Memory B cell (primary cell): Measurements from ENCODE around the gene TSC1.
"Not testable (repeated sequence)": the region's sequence is repeated elsewhere in the genome, so short reads cannot be mapped to it uniquely, and the experiment has no call there.

ENCODE experiments used
- ATAC-seq: fragments of 150-1000 bp; cut with Tn5 transposase; 2 replicates; pipeline ENCODE4 v1.10.0; 2021; ENCODE audit warnings: low read depth, mild to moderate bottlenecking, moderate library complexity
- DNase-seq, 2 donors: peaks; one replicate each; pipeline ENCODE4 v3.0.0; 2022; ENCODE audit warnings: low spot score in 2 of 2
- H3K27ac Mint-ChIP-seq: one replicate; pipeline ENCODE4 v1.8.0; 2022; ENCODE audit warnings: mild to moderate bottlenecking, moderate library complexity, mixed read lengths
- H3K27me3 Mint-ChIP-seq: one replicate; pipeline ENCODE4 v1.8.0; 2022; ENCODE audit warnings: mixed read lengths
- H3K36me3 Mint-ChIP-seq: one replicate; pipeline ENCODE4 v1.8.0; 2022; ENCODE audit warnings: mild to moderate bottlenecking, mixed read lengths
- H3K4me1 Mint-ChIP-seq: one replicate; pipeline ENCODE4 v1.8.0; 2022; ENCODE audit warnings: mixed read lengths
- H3K4me3 Mint-ChIP-seq: one replicate; pipeline ENCODE4 v1.8.0; 2022; ENCODE audit warnings: mild to moderate bottlenecking, moderate library complexity, mixed read lengths
- H3K9me3 Mint-ChIP-seq: one replicate; pipeline ENCODE4 v1.8.0; 2022; ENCODE audit warnings: mixed read lengths

The TSC1 gene

DNA sequence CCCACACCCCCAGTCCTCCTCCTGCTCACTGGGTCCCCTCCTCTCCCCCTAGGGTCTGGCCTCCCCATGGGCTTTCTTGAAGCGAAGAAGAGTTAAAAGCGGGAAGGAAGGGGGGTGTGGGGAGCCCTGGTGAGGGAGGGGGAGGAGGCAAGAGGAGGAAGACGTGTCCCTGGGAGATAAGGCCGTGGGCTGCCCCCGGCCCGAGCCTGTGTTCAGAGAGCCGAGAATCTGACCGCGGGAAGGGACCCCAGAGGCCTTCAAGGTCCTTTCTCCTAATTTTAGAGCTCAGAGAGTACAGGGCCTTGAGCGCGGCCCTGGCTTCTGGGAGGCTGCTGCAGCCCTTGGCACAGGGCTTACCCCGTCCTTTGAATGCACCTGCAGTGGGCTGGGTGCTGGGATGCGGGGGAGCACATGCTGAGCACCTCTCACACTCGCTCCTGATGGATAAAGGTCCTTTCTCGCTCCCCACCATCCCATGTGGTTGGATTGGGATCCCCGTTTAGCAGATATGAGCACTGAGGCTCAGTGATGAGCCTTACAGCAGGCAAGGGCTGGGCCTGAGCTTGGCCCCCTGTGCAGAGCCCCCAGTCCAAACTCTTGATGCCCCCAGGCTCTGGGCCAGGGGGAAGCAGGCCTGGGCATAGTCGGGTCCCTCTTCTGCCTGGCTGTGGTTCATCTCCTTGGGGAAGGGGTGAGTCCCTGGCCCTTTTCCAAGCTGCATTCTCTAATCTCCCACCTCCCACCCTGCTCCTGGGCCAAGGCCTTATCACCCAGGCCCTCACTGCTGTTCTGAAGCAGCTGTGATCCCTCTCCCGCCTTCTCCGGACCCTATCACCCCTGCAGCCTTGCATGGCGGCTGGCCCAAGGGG, 40.0 kb upstream of the TSC1 start:
- Mint-ChIP-seq H3K4me1 (peaks cover 4% of the 10 kb centered on the region), H3K27ac (no peak overlapping the region), H3K27me3 (peaks cover 26% of the 10 kb centered on the region), H3K4me3 (no peak overlapping the region), H3K9me3 (no peaks in the 10 kb centered on the region), H3K36me3 (no peaks in the 10 kb centered on the region)
- ATAC-seq: no peak
- no peak for DNase-seq

DNA sequence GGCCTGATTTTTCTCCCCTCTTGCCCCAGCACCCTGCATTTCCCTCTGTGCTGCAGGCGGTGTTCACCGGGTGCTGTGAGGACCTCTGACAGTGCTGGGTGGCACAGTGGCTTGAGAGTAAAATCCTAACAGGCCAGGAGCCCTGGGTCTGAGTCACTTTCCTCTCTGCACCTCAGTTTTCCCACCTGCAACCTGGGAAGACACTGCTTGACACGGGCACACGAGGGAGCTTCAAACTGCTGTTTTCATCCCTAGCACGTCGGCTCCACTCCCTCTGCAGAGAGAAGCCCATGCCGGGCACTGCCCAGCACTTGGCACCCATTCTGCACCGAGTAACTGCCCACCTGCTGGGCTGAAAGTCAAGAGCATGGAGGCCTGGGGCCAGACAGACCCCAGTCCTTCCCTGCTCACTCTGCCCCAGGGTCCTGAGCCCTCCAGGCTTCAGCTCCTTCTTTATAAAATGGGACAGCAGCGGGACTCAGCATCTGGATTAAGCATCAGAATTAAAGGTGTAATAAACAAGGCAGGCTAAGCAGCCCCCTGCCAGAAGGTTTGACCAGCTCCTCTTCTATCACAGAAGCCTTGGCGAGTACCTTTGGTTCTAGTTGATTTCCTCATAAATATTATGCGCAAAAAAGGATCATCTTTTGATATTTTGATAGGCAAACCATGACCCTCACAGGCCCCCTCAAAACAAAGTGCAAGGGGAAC, 39.2 kb upstream of the TSC1 start:
- H3K27me3 Mint-ChIP-seq: peaks cover 26% of the 10 kb centered on the region
- no peak overlapping the region for H3K4me3 Mint-ChIP-seq
- H3K9me3 Mint-ChIP-seq: no peaks in the 10 kb centered on the region
- ATAC-seq (no peak), DNase-seq (no peak)
- no peaks in the 10 kb centered on the region for H3K36me3 Mint-ChIP-seq
- peaks cover 6% of the 10 kb centered on the region for H3K4me1 Mint-ChIP-seq
- H3K27ac Mint-ChIP-seq: no peak overlapping the region

DNA sequence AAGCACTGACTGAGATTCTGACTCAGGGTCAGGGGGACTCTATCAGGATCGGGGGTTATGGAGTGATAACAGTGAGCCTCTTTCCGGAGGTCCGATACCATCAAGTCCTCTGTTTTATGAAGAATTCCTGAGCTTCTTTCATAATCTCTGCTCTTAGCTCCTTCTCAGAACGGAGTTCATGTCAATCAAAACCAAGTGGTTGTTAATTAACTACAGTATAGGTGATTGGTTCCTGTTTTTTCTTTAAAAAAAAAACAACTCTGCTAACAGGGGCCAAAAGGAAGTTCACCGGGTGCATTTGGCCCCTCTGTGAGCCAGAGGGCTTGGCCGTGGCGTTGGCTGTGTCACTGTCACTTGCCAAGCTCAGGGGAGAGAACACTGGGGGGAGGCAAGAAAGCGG, 38.0 kb upstream of the TSC1 start:
- peaks cover 29% of the 10 kb centered on the region for H3K27me3 Mint-ChIP-seq
- H3K27ac Mint-ChIP-seq: no peak overlapping the region
- peak; percentile 60 for ATAC-seq
- H3K4me3 Mint-ChIP-seq: no peak overlapping the region
- H3K9me3 Mint-ChIP-seq: no peaks in the 10 kb centered on the region
- no peak for DNase-seq
- H3K36me3 Mint-ChIP-seq: no peaks in the 10 kb centered on the region
- H3K4me1 Mint-ChIP-seq: peaks cover 12% of the 10 kb centered on the region

DNA sequence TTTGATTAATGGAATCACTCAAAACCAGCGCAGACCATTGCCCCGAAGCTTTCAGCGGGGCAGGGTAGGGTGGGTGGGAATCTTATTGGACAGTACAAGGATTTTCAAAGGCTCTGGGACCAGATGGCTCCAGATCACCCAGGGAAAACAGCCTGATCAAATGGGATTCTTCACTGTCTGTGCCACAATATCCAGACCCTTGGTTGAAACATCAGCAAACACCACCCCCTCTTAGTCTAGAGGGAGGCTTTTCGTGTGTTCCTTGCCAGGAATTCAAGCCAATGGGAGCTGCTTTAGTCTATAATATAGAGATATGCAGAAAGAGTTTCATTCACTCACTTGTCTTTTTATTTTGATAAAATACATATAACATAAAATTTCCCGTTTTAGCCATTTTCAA, 35.7 kb upstream of the TSC1 start:
- Mint-ChIP-seq H3K27me3 (peaks cover 22% of the 10 kb centered on the region), H3K9me3 (no peaks in the 10 kb centered on the region), H3K4me1 (peaks cover 12% of the 10 kb centered on the region), H3K27ac (no peak overlapping the region), H3K36me3 (no peaks in the 10 kb centered on the region), H3K4me3 (no peak overlapping the region)
- ATAC-seq (no peak), DNase-seq (no peak)

DNA sequence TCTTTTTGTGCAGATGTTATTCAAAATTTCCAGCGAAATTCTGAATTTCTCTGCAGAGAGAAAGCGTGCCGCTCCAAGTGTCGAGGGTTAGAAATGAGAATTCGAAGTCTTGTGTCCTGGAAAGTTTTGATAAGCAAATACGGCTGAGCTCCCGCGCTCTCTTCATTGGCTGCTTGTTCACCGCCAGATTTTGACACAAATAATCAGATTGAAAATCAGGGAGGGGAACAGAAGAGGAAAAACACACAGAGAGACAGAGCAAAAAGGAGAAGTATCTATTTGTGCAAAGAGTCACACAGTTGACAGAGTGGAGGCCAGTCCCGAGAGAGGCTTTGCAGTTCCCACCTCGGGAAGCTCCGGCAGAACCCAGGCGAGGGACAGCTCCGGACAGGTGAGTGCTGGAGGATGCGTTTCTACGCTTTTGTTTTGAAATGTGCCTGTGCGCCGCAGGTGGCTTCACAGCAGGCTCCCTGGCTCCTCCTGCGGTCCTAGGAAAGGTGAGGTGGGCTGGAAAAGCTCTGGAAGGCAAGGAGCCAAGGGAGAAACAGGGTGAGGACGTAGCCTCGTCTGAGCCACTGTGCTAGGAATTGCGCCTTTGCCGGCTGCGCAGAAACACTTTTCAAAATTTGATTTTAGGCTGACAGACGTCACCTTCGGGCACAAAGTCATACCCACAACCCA, 34.2 kb upstream of the TSC1 start, which contains the start of gene GFI1B:
Gene GFI1B, plus strand, starts transcription at position 244 of the 681 bp plus-strand sequence. CDS start 7,985 bp downstream, outside the sequence.
- peak within 1 kb of the TSS; percentile 56 for H3K4me3 Mint-ChIP-seq

DNA sequence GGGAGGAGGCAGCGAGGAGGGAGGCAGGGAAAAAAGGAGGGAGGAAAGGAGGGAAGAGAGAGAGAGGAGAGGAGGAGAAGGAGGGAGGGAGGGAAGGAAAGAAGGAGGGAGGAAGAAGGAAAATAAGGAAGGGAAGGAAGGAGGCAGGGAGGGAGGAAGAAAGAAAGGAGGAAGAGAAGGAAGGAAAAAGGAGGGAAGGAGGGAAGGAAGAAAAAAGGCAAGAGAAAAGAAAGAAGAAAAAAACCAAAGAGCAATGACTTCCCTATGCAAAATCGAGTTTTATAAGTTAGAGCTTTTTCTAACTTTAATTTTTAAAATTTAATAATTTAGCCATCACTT, 33.7 kb upstream of the TSC1 start:
- peaks cover 21% of the 10 kb centered on the region for H3K27me3 Mint-ChIP-seq
- no peak for ATAC-seq

More for the DNA sequence above, 34.2 kb upstream of the TSC1 start, which contains the start of gene GFI1B:
- no peak within 1 kb of the TSS for H3K27ac Mint-ChIP-seq
- H3K27me3 Mint-ChIP-seq: peaks cover 21% of the 10 kb centered on the region
- DNase-seq (no peak), ATAC-seq (peak; percentile 28)
- H3K36me3 Mint-ChIP-seq: no peaks in the 10 kb centered on the region
- H3K4me1 Mint-ChIP-seq: peaks cover 12% of the 10 kb centered on the region
- H3K9me3 Mint-ChIP-seq: no peaks in the 10 kb centered on the region

DNA sequence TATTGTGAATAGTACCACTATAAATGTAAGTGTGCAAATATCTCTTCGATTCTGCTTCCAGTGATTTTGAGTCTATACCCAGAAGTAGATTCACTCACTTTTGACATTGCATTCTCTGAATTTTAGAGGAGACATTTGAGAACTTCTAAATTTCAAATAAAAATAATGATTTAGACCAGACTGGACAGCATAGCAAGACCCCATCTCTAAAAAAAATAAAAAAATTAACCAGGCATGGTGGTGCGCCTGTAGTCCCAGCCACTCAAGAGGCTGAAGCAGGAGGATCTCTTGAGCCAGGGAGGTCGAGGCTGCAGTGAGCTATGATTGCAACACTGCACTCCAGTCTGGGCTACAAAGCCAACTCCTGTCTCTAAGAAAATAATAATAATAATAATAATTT, 32.2 kb upstream of the TSC1 start:
- Mint-ChIP-seq H3K36me3 (no peaks in the 10 kb centered on the region), H3K4me3 (no peak overlapping the region), H3K4me1 (peaks cover 12% of the 10 kb centered on the region), H3K27ac (no peak overlapping the region), H3K27me3 (peaks cover 21% of the 10 kb centered on the region), H3K9me3 (no peaks in the 10 kb centered on the region)
- no peak for ATAC-seq
- DNase-seq: no peak

More for the DNA sequence above, 33.7 kb upstream of the TSC1 start:
- Mint-ChIP-seq H3K27ac (no peak overlapping the region), H3K36me3 (no peaks in the 10 kb centered on the region), H3K9me3 (no peaks in the 10 kb centered on the region), H3K4me3 (no peak overlapping the region), H3K4me1 (peaks cover 12% of the 10 kb centered on the region)
- no peak for DNase-seq

DNA sequence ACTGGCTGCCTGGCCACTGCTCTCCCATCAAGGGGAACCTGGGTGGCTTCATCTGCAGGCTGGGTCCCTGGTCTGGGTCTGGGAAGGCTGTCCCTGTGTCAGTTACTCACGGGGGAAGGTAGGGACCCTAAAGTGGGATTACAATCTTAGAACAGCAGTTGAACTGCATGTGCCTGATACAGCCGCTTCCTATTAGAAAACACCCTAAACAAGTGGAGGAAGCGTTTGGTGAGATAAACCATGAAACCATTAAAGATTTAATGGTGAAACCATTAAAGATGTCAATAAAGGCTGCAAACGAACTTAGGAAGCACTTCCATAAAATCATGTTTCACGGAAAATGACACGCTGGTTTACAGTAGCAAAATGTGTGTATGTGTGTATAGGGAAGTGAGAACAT, 31.5 kb upstream of the TSC1 start:
- H3K4me1 Mint-ChIP-seq: peaks cover 12% of the 10 kb centered on the region
- H3K36me3 Mint-ChIP-seq: no peaks in the 10 kb centered on the region
- H3K4me3 Mint-ChIP-seq: no peak overlapping the region
- peaks cover 26% of the 10 kb centered on the region for H3K27me3 Mint-ChIP-seq
- ATAC-seq: no peak
- no peaks in the 10 kb centered on the region for H3K9me3 Mint-ChIP-seq
- H3K27ac Mint-ChIP-seq: no peak overlapping the region
- DNase-seq: no peak

DNA sequence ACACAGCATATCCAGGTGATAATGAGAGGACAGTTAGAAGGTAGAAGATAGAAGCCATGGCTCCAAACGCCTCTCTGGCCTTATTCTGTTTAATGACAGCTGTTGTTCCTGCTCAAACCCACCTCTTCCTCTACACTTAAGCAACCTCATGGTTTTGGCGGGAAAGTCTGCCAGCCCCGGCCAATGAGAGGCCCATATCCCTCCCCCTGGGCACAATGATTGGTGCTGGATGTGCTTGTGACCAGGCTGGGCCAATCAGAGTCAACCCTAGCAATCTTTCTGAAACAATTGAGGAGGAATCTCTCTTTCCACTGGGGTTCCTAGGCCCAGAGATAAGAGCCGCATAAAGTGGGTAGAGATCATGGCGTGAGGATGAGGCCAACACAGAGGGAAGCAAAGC, 29.3 kb upstream of the TSC1 start:
- DNase-seq (no peak), ATAC-seq (no peak)
- H3K4me3 Mint-ChIP-seq: no peak overlapping the region
- peaks cover 21% of the 10 kb centered on the region for H3K27me3 Mint-ChIP-seq
- H3K4me1 Mint-ChIP-seq: peaks cover 10% of the 10 kb centered on the region
- no peaks in the 10 kb centered on the region for H3K9me3 Mint-ChIP-seq
- no peaks in the 10 kb centered on the region for H3K36me3 Mint-ChIP-seq
- H3K27ac Mint-ChIP-seq: no peak overlapping the region

DNA sequence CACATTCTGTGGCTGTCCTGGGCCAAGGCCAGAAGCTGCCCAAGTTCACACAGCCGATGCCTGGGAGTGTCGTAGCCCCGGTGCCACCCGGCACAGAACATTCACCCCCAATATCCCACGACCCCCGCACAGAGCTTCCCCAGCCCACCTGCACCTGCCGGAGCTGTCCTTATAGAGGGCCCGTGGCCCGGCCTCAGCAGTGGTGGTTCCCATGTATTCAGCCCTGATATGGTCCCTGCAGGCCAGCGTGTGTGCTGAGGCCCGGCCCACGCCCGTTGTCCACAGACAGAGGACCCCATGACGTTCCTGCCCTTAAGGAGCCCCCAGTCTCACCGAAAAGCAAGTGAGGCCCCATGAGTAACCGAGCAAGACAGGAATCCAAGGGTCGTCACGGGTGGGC, 28.8 kb upstream of the TSC1 start:
- H3K4me3 Mint-ChIP-seq: no peak overlapping the region
- no peaks in the 10 kb centered on the region for H3K9me3 Mint-ChIP-seq
- H3K4me1 Mint-ChIP-seq: peaks cover 6% of the 10 kb centered on the region
- no peaks in the 10 kb centered on the region for H3K36me3 Mint-ChIP-seq
- no peak overlapping the region for H3K27ac Mint-ChIP-seq
- DNase-seq (no peak), ATAC-seq (no peak)
- peaks cover 17% of the 10 kb centered on the region for H3K27me3 Mint-ChIP-seq

DNA sequence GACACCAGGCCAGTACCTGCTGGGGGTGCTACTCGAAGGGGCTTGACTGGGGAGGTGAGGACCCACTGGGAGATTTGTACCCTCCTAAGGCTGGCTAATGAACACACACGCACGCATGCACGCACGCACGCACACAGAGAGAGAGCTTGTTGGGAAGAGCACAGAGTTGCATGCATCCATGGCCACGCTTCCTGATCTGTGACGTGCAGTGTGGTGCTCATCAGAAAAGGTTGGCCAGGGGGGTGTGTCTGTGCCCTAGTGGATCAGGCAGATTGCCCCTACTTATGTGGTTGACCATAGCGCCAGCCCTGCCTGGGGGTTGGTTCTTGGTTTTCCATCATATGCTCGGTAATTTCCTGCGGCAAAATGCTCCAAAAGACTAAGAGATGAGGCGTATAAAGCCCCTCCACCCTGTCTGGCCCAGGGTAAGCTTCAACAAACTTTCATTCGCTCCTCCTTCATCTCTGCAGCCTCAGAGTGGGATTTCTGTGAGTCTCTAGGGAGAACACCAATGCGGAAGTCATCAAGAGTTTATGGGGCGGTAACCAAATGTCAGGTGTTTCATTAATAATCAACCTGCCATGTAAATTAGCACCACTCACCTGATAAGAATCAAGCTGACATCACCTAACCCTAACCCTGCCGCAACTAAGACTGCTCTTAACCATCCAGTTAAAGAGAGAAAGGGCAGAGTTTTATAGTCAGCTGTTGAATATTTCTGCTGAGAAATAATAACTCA, 26.1 kb upstream of the TSC1 start:
- no peaks in the 10 kb centered on the region for H3K9me3 Mint-ChIP-seq
- peak; percentile 56 for ATAC-seq
- no peak for DNase-seq
- peaks cover 4% of the 10 kb centered on the region for H3K4me1 Mint-ChIP-seq
- H3K36me3 Mint-ChIP-seq: no peaks in the 10 kb centered on the region
- H3K27me3 Mint-ChIP-seq: peaks cover 14% of the 10 kb centered on the region
- no peak overlapping the region for H3K4me3 Mint-ChIP-seq
- H3K27ac Mint-ChIP-seq: no peak overlapping the region

DNA sequence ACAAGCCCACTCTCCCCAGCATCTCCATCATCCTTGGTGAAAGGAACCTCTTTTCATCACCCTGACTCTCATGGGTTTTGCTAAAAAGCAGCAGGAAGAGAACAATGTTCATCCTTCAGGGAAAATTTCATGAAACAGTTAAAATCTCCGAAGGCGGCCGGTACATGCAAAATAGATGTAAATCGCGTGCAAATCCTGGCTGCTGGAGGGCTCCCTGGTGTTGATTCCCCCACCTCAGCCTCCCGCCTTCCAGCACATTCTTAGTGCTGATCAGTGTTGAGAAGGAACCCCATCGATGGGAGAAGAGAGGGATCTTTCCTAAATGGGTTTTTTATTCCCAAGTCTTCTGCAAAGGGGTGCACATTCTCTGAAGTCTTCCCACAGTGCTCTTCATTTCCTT, 25.4 kb upstream of the TSC1 start:
- no peaks in the 10 kb centered on the region for H3K9me3 Mint-ChIP-seq
- ATAC-seq: no peak
- peaks cover 9% of the 10 kb centered on the region for H3K27me3 Mint-ChIP-seq
- H3K4me3 Mint-ChIP-seq: no peak overlapping the region
- H3K4me1 Mint-ChIP-seq: peaks cover 4% of the 10 kb centered on the region
- DNase-seq: no peak
- no peaks in the 10 kb centered on the region for H3K36me3 Mint-ChIP-seq
- no peak overlapping the region for H3K27ac Mint-ChIP-seq

DNA sequence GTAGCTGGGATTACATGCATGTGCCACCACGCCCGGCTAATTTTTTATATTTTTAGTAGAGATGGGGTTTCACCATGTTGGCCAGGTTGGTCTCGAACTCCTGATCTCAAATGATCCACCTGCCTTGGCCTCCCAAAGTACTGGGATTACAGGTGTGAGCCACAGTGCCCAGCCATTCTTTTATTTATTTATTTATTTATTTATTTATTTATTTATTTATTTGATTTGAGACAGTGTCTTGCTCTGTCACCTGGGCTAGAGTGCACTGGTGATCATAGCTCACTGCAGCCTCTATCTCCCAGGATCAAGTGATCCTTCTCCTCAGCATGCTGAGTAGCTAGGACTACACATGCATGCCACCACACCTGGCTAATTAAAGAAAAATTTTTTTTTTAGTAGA, 23.5 kb upstream of the TSC1 start:
- H3K9me3 Mint-ChIP-seq, ATAC-seq, H3K27ac Mint-ChIP-seq, H3K27me3 Mint-ChIP-seq, H3K4me1 Mint-ChIP-seq, H3K36me3 Mint-ChIP-seq, DNase-seq, H3K4me3 Mint-ChIP-seq: not testable (repeated sequence)

DNA sequence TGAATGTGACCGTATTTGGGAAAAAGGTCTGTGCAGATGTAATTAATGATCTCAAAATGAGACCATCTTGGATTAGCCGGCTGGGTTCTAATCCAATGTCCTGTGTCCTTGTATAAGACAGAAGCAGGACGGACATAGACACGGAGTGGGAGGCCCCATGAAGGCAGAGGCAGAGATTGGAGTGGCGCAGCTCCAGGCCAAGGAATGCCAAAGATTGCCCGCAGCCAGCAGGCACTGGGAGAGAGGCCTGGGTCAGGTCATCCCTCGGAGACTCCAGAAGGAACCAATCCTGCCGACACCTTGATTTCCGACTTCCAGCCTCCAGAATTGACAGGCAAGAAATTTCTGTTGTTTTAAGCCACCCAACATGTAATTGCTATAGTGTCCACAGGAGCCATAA, 21.1 kb upstream of the TSC1 start:
- Mint-ChIP-seq H3K4me3 (no peak overlapping the region), H3K9me3 (no peaks in the 10 kb centered on the region), H3K27ac (no peak overlapping the region), H3K4me1 (peaks cover 1% of the 10 kb centered on the region), H3K36me3 (no peaks in the 10 kb centered on the region), H3K27me3 (peaks cover 5% of the 10 kb centered on the region)
- DNase-seq: no peak
- no peak for ATAC-seq
